Uterus (tissue), 2 donors: ENCODE measurements around the gene B9D2.
"Not testable (repeated sequence)": the region's sequence is repeated elsewhere in the genome, so short reads cannot be mapped to it uniquely, and the experiment has no call there.

Source experiments
- POLR2A ChIP-seq, 2 donors: fragments of 450-650 bp; IDR thresholded peaks; one replicate each; pipeline ENCODE4 v1.6.1; 2016; ENCODE audit warnings: antibody characterized with exemption in 2 of 2, mild to moderate bottlenecking in 1 of 2, moderate library complexity in 1 of 2
- TF ChIP-seq, protein P1 (sequence below), 4 experiments: fragments of 200-600 bp in 2 of 4; fragments of 450-650 bp in 2 of 4; sonication (generic) in 2 of 4; IDR thresholded peaks; one replicate each; pipeline ENCODE4 v1.5.1; 2016 to 2019; ENCODE audit warnings: antibody characterized with exemption in 4 of 4, mild to moderate bottlenecking in 2 of 4, moderate library complexity in 1 of 4

GRCh38 chr19:41381536-41381935 lies 17.6 kb upstream of the B9D2 start:
- TF ChIP-seq, protein P1, sequence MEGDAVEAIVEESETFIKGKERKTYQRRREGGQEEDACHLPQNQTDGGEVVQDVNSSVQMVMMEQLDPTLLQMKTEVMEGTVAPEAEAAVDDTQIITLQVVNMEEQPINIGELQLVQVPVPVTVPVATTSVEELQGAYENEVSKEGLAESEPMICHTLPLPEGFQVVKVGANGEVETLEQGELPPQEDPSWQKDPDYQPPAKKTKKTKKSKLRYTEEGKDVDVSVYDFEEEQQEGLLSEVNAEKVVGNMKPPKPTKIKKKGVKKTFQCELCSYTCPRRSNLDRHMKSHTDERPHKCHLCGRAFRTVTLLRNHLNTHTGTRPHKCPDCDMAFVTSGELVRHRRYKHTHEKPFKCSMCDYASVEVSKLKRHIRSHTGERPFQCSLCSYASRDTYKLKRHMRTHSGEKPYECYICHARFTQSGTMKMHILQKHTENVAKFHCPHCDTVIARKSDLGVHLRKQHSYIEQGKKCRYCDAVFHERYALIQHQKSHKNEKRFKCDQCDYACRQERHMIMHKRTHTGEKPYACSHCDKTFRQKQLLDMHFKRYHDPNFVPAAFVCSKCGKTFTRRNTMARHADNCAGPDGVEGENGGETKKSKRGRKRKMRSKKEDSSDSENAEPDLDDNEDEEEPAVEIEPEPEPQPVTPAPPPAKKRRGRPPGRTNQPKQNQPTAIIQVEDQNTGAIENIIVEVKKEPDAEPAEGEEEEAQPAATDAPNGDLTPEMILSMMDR (IDR thresholded peaks at IDR 0.05), result not testable (repeated sequence)
- TF ChIP-seq POLR2A (IDR thresholded peaks at IDR 0.05), result not testable (repeated sequence)
